Glomerular endothelial cell (primary cell): ENCODE data around the gene SEZ6. TPM values are rescaled to one million over a fixed set of nuclear protein-coding genes. Genes with fewer than 3 reads are reported as not detected.

Experiments
- DNase-seq: peaks from one replicate; pipeline ENCODE4 v3.0.0-alpha.2; 2011; ENCODE audit warnings: low read depth, low spot score; ENCODE audit errors: extremely low read depth
- total RNA-seq: library from RNA; depleted of rRNA; stranded (reverse); fragments of >200 nt; gene quantifications from 2 replicates; pipeline ENCODE4 v1.2.3, GENCODE V29; 2015

Gene SEZ6
- total RNA-seq, 1 donor from 2014 or later = not detected

DNA sequence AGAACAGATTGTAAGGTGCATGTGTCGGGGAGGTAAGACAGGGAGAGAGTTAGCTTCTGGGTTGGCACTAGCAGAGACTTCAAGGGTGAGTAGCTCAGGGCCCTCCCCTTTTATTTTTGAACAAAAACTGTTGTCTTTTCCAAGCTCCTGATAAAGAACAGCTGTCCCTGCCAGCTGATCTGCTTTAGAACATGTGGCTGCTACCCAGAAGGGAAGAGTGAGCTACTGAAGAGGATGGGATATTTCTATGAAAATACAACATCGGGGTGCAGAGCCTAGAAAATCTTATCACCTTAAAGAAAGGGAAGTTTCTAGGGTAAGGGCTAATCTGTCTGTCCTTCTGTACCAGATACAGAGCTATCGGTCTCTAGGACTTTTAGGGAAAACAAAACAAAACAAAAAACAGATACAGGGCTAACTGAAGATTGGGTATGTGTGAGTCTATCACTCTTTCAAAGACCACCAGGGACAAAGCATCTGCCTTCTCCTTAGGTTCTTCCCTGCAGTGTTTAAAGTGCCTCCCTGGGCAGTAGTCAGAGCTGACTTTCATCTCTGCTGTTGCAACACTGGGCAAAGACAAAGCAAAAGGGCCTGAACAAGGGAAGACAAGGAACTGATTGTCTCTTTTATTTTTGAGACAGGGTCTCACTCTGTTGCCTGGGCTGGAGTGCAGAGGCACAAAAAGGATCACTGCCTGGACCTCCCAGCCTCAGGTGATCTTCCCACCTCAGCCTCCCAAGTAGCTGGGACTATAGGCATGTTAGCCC lies 97.9 kb downstream of the SEZ6 start:
- no peak for DNase-seq

DNA sequence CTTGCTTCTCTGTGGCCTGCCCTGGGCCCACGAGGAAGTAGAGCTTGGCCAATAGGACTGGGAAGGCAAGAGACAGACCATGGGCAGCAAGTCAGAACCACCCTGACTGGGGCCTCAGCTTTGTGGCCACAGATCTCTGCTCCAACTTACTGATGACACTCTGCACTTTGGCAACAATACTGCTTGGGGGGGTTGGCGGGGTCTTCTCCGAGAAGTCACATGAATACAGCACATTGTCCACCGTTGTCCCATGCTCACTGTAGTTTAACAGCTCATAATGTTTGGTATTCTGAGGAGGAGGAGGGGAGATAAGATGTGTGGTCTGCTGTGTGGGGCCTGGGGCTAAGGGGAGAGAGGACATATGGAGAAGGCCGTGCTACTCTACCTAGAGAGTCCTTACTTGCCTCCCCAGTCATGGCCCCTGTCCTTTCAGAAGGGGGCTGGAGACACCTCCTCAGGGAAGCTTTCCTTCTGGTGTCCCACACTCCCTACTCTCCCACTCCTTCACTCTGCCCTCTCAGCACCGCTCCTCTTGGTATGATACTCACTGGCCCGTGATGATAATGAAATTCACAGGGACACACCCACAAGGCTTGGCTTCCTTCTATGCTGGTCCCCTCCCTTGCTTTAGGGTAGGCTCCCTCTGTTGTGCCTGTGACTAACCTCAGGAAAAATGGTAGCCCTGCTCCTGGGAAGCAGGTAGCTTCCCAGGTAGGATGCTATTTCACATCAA lies 99.0 kb downstream of the SEZ6 start:
- no peak for DNase-seq

DNA sequence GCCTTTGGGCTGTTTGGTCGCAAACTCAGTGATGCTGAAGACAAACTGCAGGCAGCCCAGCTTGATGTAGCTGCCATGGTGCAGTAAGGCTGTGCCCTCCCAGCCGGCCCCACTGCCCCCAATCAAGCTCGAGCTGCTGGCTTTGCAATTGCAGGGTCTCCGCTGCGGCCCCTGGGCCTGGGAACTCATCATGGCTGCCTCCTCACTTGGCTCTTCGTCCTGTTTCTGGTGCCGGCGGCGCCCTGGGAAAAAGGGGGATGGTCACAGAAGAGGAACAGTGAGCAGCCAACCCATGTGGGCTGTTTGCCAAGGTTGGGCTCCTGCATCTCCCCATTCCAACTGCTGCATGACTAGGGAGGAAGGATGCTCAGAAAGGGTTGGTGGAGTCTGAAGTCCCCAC lies 99.6 kb downstream of the SEZ6 start:
- no peak for DNase-seq

Other genes starting within 250 kb of the SEZ6 start
- 39.8 and 42.0 TPM in 2 replicates for gene FAM222B, start 163.2 kb downstream of the SEZ6 start, total RNA-seq
- 42.0 and 49.2 TPM in 2 replicates for gene ERAL1, start 151.0 kb downstream of the SEZ6 start, total RNA-seq
- gene FLOT2, start 108.3 kb downstream of the SEZ6 start, total RNA-seq = 124 and 133 TPM in 2 replicates
- 5.3 and 5.5 TPM in 2 replicates for gene DHRS13, start 103.0 kb downstream of the SEZ6 start, total RNA-seq
- gene PHF12, start 54.5 kb downstream of the SEZ6 start, total RNA-seq = 27.4 and 39.8 TPM in 2 replicates
- 1.5 TPM in 1 of 2 replicates, not detected in the other for gene PIPOX, start 37.1 kb upstream of the SEZ6 start, total RNA-seq
- gene MYO18A, start 174.4 kb upstream of the SEZ6 start, total RNA-seq = 19.9 and 29.9 TPM in 2 replicates
- not detected in 2 replicates for gene CRYBA1, start 240.8 kb upstream of the SEZ6 start, total RNA-seq